Mesenteric fat pad (tissue), 1 donor: ENCODE measurements around the gene TRMT11. TPM values are rescaled to one million over a fixed set of nuclear protein-coding genes. Genes with fewer than 3 reads are reported as not detected.

ENCODE experiments used
- DNase-seq: peaks from one replicate; pipeline ENCODE4 v3.0.0-alpha.2; 2020; ENCODE audit warnings: low spot score
- total RNA-seq: library from RNA; stranded (reverse); fragmentation: NEBNext Ultra II Directional; extraction: Animal tissue kit (Norgen Biotek cat#: 25700); gene quantifications from one replicate; pipeline ENCODE4 v1.2.1, GENCODE V29; 2021
- donor health status: DM: yes; HTN: yes; CAD: no.

The TRMT11 gene
- total RNA-seq, 1 donor from 2014 or later, result 15.5 TPM

- DNase-seq, result no peak
Measured at GRCh38 chr6:126071000-126071647, 84.8 kb downstream of the TRMT11 start.

- no peak for DNase-seq
Measured at GRCh38 chr6:126072172-126072571, 85.8 kb downstream of the TRMT11 start.

GRCh38 chr6:126072834-126073233, 86.5 kb downstream of the TRMT11 start:
- no peak for DNase-seq

- no peak for DNase-seq
Measured at GRCh38 chr6:126075335-126076071, 89.2 kb downstream of the TRMT11 start.

GRCh38 chr6:126076992-126077664, 90.8 kb downstream of the TRMT11 start:
- DNase-seq, result no peak

DNA sequence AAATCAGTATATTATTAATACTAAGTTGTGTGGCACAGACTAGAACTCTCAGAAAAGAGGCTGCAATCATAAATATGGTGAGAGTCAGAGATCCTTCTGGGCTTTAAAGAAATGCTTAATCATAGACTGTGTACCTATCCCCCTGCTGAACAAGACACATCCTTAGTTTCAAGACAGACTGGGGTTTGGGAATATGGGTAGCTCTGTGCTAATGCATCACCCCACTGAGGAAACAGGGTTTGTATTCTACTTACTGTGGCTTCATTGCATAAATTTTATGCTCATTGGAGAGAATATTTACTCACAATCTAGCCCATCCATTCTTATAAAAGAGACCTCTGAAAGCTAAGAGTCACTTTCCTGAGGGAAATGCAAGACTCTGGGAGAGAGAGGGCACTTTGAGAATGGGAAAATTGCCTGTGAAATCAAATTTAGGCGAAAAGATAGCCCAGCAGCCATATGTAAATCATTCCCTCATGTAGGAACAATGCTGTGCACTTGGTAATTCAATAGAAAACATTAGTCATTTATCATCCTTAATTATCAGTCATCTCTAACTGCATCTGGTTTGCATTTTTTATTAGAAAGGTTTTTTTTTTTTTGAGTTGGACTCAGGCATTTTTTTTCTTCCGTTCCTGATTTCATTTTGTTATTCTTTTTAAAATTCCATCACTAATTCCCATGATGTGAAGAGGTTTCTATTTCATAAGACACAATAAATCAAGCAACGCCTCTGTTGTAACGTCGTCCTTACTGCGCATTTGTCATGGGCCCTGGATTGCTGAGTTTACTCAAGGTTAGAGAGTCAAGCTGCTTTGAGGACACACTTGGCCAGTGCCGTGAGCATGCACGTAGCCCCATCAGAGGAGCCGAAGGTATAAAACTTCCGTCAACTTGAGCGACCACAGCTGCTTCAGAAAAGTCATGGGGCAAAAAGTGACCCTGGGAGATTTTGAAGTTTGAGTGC, 91.8 kb downstream of the TRMT11 start:
- no peak for DNase-seq

DNA sequence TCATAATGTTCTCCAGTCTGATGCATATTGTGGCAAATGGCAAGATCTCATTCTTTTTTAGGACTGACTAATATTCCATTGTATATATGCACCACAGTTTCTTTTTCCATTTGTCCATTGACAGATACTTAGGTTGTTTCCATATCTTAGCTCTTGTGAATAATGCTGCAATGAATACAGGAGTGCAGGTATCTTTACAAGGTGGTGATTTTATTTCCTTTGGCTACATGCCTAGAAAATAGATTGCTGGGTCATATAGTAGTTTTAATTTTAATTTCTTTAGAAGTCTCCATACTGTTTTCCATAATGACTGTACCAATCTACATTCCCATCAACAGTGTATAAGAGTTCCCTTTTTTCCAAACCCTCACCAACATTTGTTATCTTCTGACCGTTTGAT, 97.5 kb downstream of the TRMT11 start:
- no peak for DNase-seq

- DNase-seq, result no peak
Measured at GRCh38 chr6:126086560-126086959, 100.2 kb downstream of the TRMT11 start.

Other genes with a start within 250 kb of the TRMT11 start
- 1.3 TPM for gene HEY2, start 236.9 kb upstream of the TRMT11 start, total RNA-seq
- gene NCOA7, start 195.6 kb upstream of the TRMT11 start, total RNA-seq, result 87.4 TPM
- gene HINT3, start 29.8 kb upstream of the TRMT11 start, total RNA-seq, result 20.5 TPM